Jurkat, Clone E6-1 (cell line): Measurements from ENCODE around the gene TSPAN2. TPM values are rescaled to one million over a fixed set of nuclear protein-coding genes. Genes with fewer than 3 reads are reported as not detected.

Experiments used
- DNase-seq: peaks from one replicate; pipeline ENCODE4 v3.0.0-alpha.2; 2011; ENCODE audit warnings: low read depth, low spot score
- H3K4me3 ChIP-seq: 2 replicates; pipeline ENCODE4 v1.5.1; 2011; ENCODE audit warnings: mild to moderate bottlenecking, low read length, control low read depth, moderate library complexity
- polyA plus RNA-seq: library from polyadenylated mRNA; unstranded; fragments of >200 nt; gene quantifications from one replicate; pipeline ENCODE4 v1.2.1, GENCODE V29; 2012; ENCODE audit warnings: missing spikeins; ENCODE audit not compliant: insufficient read length, insufficient read depth

Gene TSPAN2
- polyA plus RNA-seq, result 39.9 TPM

DNA sequence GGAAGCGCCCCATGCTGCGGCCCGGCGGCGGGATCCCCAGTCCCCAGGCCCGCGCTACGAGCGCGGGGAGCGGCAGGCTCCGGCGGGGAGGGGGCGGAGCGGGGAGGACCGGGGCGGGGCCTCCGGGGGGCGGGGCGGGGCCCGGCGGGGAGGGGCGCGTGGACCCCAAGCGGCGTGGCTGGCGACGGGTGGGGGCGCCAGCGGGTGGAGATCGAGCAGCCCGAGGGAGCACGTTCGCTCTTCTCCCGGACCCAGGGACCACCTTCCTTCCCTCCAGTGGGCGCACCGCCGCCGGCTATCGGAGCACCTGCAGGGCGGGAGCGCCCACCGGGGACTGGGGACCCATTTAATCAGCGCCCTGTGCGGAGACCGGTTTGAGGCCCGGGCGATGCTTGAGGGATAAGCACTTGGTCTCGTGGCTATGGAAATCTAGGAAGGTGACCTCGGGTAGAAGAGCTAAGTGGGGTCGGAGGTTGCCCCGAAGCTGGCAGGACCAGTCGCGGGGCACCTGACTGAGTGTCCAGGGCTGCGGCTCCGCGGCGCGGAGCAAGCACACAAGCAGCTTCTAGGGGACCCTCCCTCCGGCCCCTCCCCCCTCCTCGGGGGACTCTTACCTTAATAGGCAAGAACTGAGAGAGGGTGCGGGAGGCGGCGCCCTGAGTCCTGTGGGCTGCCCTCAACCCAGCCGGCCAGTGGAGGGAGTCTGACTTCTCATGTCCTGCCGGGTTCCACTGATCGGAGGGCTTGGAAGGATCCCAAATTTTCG, at the start of gene TSPAN2:
Gene TSPAN2 (minus strand): TSS at position 84 of the 766 bp plus-strand sequence. CDS start 71 bp downstream, at position 13.
- peak within 1 kb of the TSS; percentile 75 for H3K4me3 ChIP-seq
- DNase-seq, result no peak

DNA sequence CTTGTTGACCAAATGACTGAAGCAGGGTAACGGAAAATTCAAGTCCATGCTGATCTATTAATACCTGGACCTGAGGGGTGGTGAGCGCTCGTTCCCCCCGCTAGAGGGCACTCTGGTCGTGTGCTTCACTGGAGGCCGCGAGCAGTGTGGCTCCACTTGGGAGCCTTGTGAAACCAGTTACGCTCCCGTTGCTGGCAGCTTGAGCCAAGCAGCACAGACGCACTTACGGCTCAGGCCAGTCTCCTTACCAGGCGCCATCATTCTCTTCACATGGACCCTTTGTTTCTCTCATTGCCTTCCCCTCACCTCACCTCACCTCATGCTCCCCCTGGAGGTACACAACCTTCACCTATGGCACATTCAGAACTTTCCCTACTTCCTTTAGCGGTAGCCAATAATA, 49.7 kb upstream of the TSPAN2 start:
- peak overlapping the region; percentile 41 for H3K4me3 ChIP-seq
- DNase-seq, result peak; percentile 84

DNA sequence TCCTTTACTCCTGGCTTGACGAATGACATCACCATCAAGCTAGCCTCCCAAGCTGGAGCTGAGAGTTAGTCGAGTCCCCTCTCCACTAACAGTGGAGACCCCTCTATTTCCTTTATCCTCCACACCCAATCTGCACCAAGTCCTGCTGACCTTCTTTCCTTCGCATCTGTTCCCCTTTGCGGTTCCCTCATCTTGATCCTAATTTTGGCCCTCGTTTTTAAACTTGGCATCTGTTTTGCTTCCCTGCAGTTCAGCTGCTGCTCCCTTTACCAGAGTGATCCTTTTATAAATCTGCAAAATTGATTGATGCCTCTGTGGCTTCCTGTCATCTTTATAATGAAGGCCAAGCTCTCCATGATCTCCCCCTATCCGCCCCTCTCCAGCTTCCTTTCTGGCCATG, 49.0 kb upstream of the TSPAN2 start:
- no peak for DNase-seq
- H3K4me3 ChIP-seq, result no peak overlapping the region

DNA sequence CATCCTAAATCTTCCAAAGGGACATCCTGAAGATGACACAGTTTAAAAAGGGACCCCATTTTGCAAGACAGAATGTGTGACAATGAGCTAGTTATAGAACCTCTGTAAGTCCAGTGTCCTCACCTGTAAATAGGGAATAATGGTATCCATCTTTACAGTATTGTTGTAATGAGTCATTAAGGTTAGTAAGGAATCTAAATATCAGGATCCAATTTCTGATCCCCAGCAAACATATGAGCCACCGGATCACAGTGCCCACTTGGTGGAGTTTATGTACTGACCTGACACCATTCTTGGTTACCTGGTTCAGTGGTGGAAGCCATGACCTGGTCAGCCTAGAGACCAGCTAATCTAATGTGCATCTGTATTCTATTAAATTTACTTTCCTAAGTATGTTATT, 47.9 kb upstream of the TSPAN2 start:
- DNase-seq, result no peak
- no peak overlapping the region for H3K4me3 ChIP-seq

DNA sequence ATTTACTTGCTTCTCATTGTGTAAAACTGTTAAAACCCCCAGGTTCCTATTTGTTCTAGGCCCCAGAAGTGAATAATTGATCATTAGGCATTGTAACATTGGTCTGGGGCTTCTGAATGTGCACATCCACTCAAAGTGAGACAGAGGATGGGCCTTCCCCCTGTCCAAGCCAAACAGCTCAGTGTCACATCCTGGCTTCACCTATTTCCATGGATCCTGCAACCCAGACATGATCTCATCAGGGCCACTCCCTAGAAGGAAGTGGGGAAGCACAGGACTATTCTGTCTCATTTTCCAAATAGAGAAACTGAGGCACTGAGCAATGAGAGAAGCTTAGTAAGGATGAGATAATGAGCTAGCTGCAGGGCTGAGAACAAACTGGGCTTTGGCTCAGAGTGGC, 47.4 kb upstream of the TSPAN2 start:
- H3K4me3 ChIP-seq, result no peak overlapping the region
- no peak for DNase-seq

DNA sequence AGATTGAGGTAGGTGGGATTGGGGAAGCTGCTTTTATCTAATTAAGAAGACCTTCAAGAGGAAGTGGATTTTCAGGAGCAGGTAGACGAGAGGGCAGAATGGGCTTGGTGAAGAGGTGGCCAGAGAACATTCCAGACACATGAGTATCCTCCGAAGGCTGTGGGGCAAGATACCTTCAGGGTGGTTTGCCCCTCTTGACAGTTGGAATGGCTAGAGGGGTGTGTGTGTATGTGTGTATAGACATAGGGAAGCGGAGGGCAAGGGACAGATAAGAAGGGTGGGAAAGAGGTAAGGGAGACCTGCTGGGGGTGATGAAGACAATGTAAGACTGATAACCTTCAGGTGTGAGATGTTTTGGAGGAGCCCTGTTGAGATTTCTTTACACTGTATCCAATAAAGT, 46.8 kb upstream of the TSPAN2 start:
- H3K4me3 ChIP-seq, result no peak overlapping the region
- no peak for DNase-seq

DNA sequence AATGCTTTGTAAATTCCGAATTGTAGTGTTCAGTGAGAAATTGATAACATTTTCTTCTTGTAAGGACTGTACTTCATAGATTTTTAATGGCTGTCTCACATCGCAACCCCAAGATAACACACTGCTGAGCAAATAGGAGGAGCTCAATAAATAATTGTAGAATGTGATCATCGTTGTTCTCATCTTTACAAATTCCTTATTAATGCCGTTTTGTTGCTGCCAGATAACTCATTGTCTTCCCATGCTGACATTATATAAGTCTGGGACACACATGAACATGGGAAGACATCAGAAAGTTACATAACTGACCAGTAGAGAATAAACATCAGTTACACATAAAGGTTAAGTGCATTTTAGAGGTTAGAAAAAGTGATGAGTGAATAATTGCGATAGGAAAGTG, 46.4 kb upstream of the TSPAN2 start:
- DNase-seq, result no peak

DNA sequence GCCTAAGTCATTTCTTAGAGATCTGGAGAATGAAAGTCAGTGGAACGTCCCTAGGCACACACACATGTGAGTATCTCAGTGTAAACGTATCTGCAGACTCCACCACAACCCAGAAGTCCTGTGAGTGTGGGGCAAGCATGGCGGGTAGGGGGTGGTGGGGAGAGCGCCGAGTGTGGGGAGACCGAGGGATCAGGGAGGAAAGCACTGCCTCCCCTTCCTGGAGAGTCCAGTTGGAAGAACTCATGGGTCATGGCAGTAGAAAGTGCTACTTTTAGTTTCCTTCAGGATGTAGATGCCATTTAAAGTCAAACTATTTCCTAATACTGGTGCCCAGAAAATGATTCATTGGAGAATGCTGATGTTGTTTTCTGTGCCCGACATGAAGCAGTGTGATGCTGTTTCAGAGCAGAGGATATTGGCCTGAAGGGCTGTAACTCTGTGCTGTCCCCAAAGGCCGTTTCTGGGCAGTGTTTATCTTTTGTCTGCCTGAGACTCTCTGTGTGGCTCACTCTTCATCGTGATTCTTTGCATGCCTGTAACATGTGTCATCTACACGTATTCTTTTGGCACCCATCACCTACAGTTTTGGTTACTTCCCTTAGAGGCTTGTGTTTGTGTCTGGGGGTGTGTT, 45.7 kb upstream of the TSPAN2 start:
- DNase-seq, result no peak
- no peak overlapping the region for H3K4me3 ChIP-seq

More for the DNA sequence above, 46.4 kb upstream of the TSPAN2 start:
- H3K4me3 ChIP-seq, result no peak overlapping the region

DNA sequence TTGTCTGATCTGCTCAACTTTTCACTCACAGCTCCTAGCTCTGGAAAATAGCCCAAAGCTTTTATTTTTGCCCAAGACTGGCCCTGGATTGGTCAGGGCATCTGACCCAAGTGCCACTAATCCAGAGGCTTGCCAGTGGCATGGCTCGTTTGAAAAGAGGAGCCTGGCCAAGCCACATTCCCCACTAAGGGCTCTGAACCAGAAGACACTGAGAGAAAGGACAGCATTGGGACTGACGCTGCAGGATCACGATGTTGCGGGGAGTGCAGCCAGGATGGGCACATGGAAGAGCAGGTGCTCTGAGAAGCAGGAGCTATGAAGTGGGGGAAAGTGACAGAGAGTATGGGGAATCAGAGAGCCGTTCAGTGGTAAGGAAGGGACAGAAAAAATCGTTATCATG, 44.9 kb upstream of the TSPAN2 start:
- DNase-seq, result no peak
- H3K4me3 ChIP-seq, result no peak overlapping the region

DNA sequence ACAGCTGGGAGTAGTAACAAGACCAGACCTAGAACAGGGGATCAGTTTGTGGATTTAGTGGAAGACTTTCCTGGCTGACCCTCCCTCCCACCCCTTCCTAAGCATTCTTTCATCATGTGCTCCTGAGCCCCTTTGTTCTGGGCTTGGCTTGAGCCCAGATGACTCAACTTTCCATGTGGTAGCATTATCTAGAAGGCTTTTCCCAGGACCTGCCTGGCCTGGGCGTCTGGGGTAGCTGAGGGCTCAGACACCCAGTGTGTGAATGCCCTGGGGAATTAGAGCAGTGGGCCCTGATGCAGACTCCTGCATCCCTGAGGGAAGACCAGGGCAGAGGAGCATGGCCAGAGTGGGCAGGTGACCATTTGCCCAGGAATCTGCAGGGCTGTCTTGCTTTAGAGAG, 44.1 kb upstream of the TSPAN2 start:
- no peak overlapping the region for H3K4me3 ChIP-seq
- no peak for DNase-seq

DNA sequence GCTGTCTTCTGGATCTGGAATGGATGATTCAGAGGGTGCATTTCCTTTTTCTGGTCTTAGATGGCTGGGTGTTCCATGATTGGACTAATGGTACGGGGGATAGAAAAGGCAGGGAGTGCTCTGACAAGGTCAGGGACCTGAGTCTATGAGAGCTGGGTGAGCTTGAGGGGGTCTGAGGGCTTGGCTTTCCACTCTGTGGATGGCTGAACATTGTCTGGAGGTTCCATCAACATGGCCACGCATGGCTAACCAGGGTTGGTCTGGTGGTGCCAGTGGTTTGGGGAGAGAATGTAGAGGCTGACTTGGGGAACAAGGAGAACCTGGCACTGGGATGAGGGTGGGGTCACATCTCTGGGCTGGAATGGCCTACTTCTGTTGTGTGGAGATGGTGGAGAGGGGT, 41.5 kb upstream of the TSPAN2 start:
- DNase-seq, result no peak
- H3K4me3 ChIP-seq, result no peak overlapping the region

DNA sequence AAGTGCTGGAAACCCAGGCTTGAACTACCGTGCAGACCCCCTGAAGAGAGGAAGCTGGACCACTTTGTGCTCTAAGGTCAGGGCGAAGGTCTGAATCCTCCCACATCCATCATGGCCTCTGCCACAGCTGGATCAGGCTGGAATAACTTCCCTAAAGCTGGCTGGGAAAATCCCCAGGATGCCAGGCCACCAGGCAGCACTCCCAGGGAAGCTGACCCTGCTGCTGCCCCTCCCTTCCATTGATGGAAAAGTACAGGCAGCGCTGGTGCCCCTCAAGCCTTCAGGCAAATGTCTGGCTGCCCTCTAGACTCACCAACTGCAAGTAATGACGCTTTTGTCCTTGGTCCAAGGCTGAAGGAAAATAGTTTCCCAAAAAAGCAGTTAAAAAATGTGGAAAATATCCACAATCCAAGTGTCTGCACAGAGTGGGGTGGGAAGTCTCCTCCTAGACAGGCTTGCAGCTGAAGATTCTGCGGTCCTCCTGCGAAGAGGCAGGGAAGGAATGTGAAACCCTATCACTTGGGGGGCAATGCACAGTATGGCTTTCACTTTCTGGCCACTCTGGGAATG, 39.9 kb upstream of the TSPAN2 start:
- no peak for DNase-seq

DNA sequence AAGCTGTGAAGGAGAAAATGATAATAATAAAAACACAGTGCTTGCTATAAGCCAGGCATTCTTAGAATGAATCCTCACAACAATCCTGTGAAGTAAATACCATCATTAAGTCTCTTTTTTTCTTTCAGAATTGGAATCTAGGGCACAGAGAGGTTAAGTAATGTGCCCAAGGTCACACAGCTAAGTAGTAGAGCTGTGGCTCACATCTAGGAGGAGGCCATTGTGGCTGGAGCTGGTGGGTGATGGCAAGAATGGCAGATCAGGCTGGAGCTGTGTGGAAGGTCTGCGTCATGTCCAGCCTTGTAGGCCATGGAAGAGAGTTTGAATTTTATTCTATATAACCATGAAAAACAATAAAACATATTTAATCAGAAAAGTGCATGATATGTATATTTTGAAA, 38.2 kb upstream of the TSPAN2 start:
- no peak overlapping the region for H3K4me3 ChIP-seq
- DNase-seq, result no peak

More for the DNA sequence above, 39.9 kb upstream of the TSPAN2 start:
- H3K4me3 ChIP-seq, result no peak overlapping the region

DNA sequence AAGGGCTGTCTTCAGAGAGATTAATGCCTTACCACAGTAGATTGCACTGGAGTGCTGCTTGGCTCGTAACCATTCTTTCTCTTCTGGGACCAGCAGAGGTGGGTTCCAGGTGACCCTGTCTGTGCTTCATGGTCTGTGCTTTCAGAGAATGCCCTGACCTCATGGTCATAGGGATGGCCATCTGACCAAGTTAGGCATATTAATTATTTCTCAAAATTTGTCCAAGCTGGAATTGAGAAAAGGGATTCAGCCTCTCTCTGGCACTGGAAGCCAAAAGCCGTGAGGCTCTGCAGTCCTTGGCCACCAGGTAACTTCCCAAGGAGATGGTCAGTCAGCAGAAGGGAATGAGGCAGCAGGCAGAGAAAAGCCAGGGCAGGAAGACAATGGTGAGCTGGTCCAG, 37.2 kb upstream of the TSPAN2 start:
- no peak for DNase-seq
- H3K4me3 ChIP-seq, result no peak overlapping the region

DNA sequence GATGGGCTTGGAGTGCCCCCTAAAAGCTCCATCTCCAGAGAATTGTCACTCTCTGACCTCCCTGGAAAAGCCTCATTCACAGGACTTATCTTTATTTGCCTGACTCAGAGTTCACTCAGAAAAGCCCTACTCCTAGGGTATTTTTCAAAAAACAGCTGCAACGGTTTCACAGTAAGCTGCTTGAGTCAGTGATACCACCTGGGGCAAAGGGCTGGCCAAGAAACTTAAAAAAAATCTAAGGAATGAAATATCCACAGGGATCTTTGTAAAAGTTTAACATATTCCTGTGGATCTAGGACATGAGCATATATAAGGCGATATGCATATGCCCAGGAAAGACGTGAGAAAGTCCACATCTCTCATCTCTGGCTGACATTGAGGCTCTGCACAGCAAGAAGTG, 33.8 kb upstream of the TSPAN2 start:
- H3K4me3 ChIP-seq, result no peak overlapping the region
- DNase-seq, result no peak

DNA sequence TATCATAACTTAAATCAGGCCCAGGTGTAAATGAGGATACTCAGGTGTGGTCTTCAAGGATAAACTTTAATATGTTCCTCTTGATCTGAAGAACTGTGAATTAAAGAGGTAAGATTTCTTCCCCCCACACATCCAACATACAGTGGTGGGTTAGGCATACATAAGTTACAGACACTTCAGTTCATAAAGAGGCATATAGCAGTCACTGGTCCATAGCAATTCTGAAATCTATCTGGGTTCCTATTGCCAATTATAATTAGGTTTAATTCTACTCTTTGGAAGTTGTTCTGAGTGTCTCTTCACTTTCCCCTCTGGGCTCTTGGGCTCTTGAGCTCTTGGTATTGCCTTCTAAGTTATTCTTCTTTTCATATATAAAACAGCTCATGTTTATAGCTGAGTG, 32.5 kb upstream of the TSPAN2 start:
- DNase-seq, result no peak

DNA sequence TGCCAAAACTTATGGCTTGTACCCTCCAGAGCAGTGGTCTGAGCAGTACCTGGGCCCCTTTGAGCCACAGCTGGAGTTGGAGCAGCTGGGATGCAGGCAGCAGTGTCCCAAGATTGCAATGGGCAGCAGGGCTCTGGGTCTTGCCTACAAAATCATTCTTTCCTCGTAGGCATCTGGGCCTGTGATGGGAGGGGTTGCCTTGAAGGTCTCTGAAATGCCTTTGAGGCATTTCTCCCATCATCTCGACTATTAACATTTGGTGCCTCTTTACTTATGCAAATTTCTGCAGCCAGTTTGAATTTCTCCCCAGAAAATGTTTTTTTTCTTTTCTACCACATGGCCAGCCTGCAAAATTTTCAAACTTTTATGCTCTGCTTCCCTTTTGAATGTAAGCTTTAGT, 31.0 kb upstream of the TSPAN2 start:
- no peak for DNase-seq
- H3K4me3 ChIP-seq, result no peak overlapping the region

More for the DNA sequence above, 32.5 kb upstream of the TSPAN2 start:
- no peak overlapping the region for H3K4me3 ChIP-seq

DNA sequence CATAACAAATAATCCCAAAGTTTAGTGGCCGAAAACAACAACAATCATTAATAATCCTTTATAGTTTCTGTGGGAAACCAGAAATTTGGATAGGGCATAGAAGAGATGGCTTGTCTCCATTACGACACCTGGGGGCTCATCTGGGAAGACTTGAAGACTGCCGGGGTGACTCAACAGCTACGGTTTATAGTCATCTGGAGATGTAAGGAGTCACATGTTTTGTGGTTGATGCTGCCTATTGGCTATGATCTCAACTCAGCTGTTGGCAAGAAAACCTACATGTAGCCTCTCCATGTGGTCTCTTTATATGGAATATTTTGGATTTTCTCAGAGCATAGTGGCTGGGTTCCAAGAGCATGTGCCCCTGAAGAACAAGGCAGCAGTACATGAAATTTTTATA, 29.3 kb upstream of the TSPAN2 start:
- H3K4me3 ChIP-seq, result no peak overlapping the region
- DNase-seq, result no peak

DNA sequence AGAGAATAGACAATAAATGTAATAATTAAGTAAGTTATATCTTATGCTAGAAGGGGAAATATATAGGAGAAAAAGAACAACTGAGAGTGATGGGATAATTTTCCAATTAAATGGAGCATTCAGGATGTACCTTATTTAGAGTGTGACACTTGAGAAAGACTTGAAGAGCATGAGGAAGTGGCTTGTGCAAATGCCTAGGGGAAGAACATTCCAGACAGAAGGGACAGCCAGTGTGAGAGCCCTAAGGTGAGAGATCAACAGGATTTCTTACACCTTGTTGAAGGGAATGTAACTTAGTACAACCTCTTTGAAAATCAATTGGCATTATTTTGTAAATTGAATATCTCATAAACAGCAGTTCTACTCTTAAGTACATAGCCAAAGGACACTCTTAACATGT, 28.8 kb upstream of the TSPAN2 start:
- H3K4me3 ChIP-seq, result no peak overlapping the region
- DNase-seq, result no peak

DNA sequence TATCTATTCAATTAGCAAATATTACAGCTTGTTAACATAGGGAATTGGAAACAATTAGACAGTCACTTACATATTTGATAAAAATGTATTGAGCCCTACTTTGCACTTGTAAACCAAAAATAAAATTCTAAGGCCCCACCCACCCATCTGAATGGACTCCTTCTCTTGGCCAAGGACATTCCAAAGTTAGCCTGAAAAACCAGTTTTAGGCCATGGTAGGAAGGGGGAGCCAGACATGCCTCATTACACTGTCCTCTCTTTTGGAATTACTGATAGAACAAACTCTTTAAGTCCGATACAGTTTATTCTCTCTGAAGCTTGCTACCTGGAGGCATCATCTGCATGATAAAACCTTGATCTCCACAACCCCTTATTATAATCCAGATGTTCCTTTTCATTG, 28.0 kb upstream of the TSPAN2 start:
- no peak for DNase-seq
- H3K4me3 ChIP-seq, result no peak overlapping the region

DNA sequence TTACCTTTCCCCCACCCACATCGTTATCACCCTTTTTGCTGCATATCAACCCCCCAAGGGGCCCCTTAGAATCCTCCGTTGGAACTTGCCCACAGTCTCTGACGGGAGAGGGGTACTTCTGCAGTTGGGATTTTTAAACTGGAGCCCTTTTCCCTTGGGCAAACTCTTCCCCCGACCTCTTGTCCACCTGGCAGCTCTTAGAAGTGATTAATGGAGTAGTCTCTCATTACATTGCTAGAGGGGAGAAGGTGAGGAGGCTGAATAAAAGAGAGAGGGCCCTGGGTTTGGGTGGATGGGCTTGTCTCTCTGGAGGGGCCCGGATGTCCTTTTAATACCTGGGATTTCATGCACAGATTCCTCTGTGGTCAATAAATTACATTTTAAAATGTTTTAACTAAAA, 27.2 kb upstream of the TSPAN2 start:
- DNase-seq, result no peak
- no peak overlapping the region for H3K4me3 ChIP-seq
